MM.1S (cell line): ENCODE data around the gene PARD3.

Experiments
- DNase-seq: peaks from one replicate; pipeline ENCODE4 v3.0.0-alpha.2; 2015
- H2AFZ ChIP-seq: fragments of 300-600 bp; sonication (generic); 2 replicates; pipeline ENCODE4 v1.6.0; 2016; ENCODE audit warnings: antibody characterized with exemption, low read length
- H3F3A ChIP-seq: fragments of 300-600 bp; sonication (generic); 2 replicates; pipeline ENCODE4 v1.6.1; 2016; ENCODE audit warnings: mild to moderate bottlenecking, antibody characterized with exemption, low read length, moderate library complexity, mixed read lengths; ENCODE audit not compliant: insufficient read depth
- H3K27ac ChIP-seq: fragments of 300-600 bp; sonication (generic); 2 replicates; pipeline ENCODE4 v1.5.1; 2016; ENCODE audit warnings: mild to moderate bottlenecking, low read length
- H3K27me3 ChIP-seq: fragments of 300-600 bp; sonication (generic); replicated peaks from 2 replicates; pipeline ENCODE4 v1.6.0; 2016; ENCODE audit warnings: low read length; ENCODE audit not compliant: insufficient read depth
- H3K36me3 ChIP-seq: fragments of 300-600 bp; sonication (generic); replicated peaks from 2 replicates; pipeline ENCODE4 v1.6.1; 2016; ENCODE audit warnings: mild to moderate bottlenecking, low read length, mixed read lengths; ENCODE audit not compliant: insufficient read depth
- H3K4me1 ChIP-seq: fragments of 300-600 bp; sonication (generic); 2 replicates; pipeline ENCODE4 v1.6.1; 2016; ENCODE audit warnings: low read length, mixed read lengths
- H3K4me2 ChIP-seq: fragments of 300-600 bp; sonication (generic); 2 replicates; pipeline ENCODE4 v1.6.0; 2016; ENCODE audit warnings: low read depth, low read length
- H3K4me3 ChIP-seq: fragments of 300-600 bp; sonication (generic); 2 replicates; pipeline ENCODE4 v1.5.1; 2016; ENCODE audit warnings: low read length, mixed read lengths
- H3K79me2 ChIP-seq: fragments of 300-600 bp; sonication (generic); 2 replicates; pipeline ENCODE4 v1.6.1; 2016; ENCODE audit warnings: mixed run types, low read length, mixed read lengths
- H3K9ac ChIP-seq: fragments of 300-600 bp; sonication (generic); 2 replicates; pipeline ENCODE4 v1.6.1; 2016; ENCODE audit warnings: low read length, mixed read lengths
- H3K9me2 ChIP-seq: fragments of 300-600 bp; sonication (generic); replicated peaks from 2 replicates; pipeline ENCODE4 v1.6.1; 2016; ENCODE audit warnings: mild to moderate bottlenecking, low read length, mixed read lengths; ENCODE audit not compliant: insufficient read depth
- H3K9me3 ChIP-seq: fragments of 300-600 bp; sonication (generic); replicated peaks from 2 replicates; pipeline ENCODE4 v1.6.1; 2016; ENCODE audit warnings: mild to moderate bottlenecking, low read length, mixed read lengths; ENCODE audit not compliant: insufficient read depth
- H4K20me1 ChIP-seq: fragments of 300-600 bp; sonication (generic); 2 replicates; pipeline ENCODE4 v1.6.1; 2016; ENCODE audit warnings: mild to moderate bottlenecking, low read length, moderate library complexity, mixed read lengths; ENCODE audit not compliant: insufficient read depth
- CTCF ChIP-seq: fragments of 300-600 bp; sonication (generic); IDR thresholded peaks from 2 replicates; pipeline ENCODE4 v1.5.1; 2016; ENCODE audit warnings: antibody characterized with exemption, low read length, mixed read lengths
- EZH2 ChIP-seq: fragments of 300-600 bp; sonication (generic); optimal IDR thresholded peaks from 2 replicates; pipeline ENCODE3; 2017; ENCODE audit warnings: low read depth, mild to moderate bottlenecking, antibody characterized with exemption, low read length, mixed read lengths
- EZH2phosphoT487 ChIP-seq: fragments of 300-600 bp; sonication (generic); IDR thresholded peaks from 2 replicates; pipeline ENCODE4 v1.6.1; 2018; ENCODE audit warnings: antibody characterized with exemption, low read length

PARD3 gene

GRCh38 chr10:34503704-34504103, 311.4 kb downstream of the PARD3 start:
- Histone ChIP-seq H3K36me3 (no peaks in the 10 kb centered on the region), H3F3A (no peaks in the 10 kb centered on the region), H3K27ac (no peak overlapping the region), H3K9me2 (no peaks in the 10 kb centered on the region), H3K9me3 (no peaks in the 10 kb centered on the region), H2AFZ (no peak overlapping the region), H3K79me2 (peaks cover 10% of the 10 kb centered on the region), H3K27me3 (no peaks in the 10 kb centered on the region), H3K4me2 (no peak overlapping the region), H4K20me1 (no peaks in the 10 kb centered on the region), H3K4me3 (no peak overlapping the region), H3K4me1 (no peaks in the 10 kb centered on the region), H3K9ac (no peak overlapping the region)
- no peak for DNase-seq
- TF ChIP-seq EZH2phosphoT487 (no peak), EZH2 (no peak), CTCF (no peak)

GRCh38 chr10:34499612-34500279, 315.4 kb downstream of the PARD3 start:
- Histone ChIP-seq H3K9me3 (no peaks in the 10 kb centered on the region), H3K4me3 (no peak overlapping the region), H3K4me2 (no peak overlapping the region), H3K9ac (no peak overlapping the region), H3K79me2 (peaks cover 4% of the 10 kb centered on the region; the same call in 1 of the 2 replicates), H3K36me3 (no peaks in the 10 kb centered on the region), H3F3A (no peaks in the 10 kb centered on the region), H3K27ac (no peak overlapping the region), H3K9me2 (no peaks in the 10 kb centered on the region), H3K27me3 (no peaks in the 10 kb centered on the region), H3K4me1 (no peaks in the 10 kb centered on the region), H4K20me1 (no peaks in the 10 kb centered on the region), H2AFZ (no peak overlapping the region)
- no peak for TF ChIP-seq EZH2
- DNase-seq, result no peak

GRCh38 chr10:34498821-34499220, 316.3 kb downstream of the PARD3 start:
- no peak overlapping the region for H3K9ac ChIP-seq
- no peak overlapping the region for H3K27ac ChIP-seq
- no peaks in the 10 kb centered on the region for H3K9me2 ChIP-seq
- TF ChIP-seq EZH2phosphoT487 (no peak), CTCF (no peak), EZH2 (no peak)
- no peak overlapping the region for H2AFZ ChIP-seq
- H3K4me2 ChIP-seq, result no peak overlapping the region
- no peaks in the 10 kb centered on the region for H3K9me3 ChIP-seq
- no peaks in the 10 kb centered on the region for H4K20me1 ChIP-seq
- H3K4me3 ChIP-seq, result no peak overlapping the region
- no peaks in the 10 kb centered on the region for H3K4me1 ChIP-seq
- no peaks in the 10 kb centered on the region for H3K36me3 ChIP-seq
- H3F3A ChIP-seq, result no peaks in the 10 kb centered on the region
- DNase-seq, result no peak
- H3K79me2 ChIP-seq, result peaks cover 7% of the 10 kb centered on the region
- no peaks in the 10 kb centered on the region for H3K27me3 ChIP-seq

GRCh38 chr10:34495938-34496337, 319.2 kb downstream of the PARD3 start:
- H3F3A ChIP-seq, result no peaks in the 10 kb centered on the region
- DNase-seq, result no peak
- no peaks in the 10 kb centered on the region for H3K9me2 ChIP-seq
- no peaks in the 10 kb centered on the region for H3K4me1 ChIP-seq
- no peaks in the 10 kb centered on the region for H3K9me3 ChIP-seq
- H3K4me3 ChIP-seq, result no peak overlapping the region
- H3K79me2 ChIP-seq, result peaks cover 2% of the 10 kb centered on the region; the same call in 1 of the 2 replicates
- H4K20me1 ChIP-seq, result no peaks in the 10 kb centered on the region
- no peak overlapping the region for H3K9ac ChIP-seq
- no peaks in the 10 kb centered on the region for H3K36me3 ChIP-seq
- H3K27me3 ChIP-seq, result no peaks in the 10 kb centered on the region
- no peak overlapping the region for H2AFZ ChIP-seq
- no peak for TF ChIP-seq EZH2
- no peak for TF ChIP-seq EZH2phosphoT487
- H3K4me2 ChIP-seq, result no peak overlapping the region
- H3K27ac ChIP-seq, result no peak overlapping the region
